DMS 273 (cell line): Measurements from ENCODE around the gene N4BP3.

Experiments
- DNase-seq: peaks from one replicate; lab custom pipeline; 2025; ENCODE audit not compliant: unreplicated experiment; lab: John Stamatoyannopoulos, UW

N4BP3 gene

DNA sequence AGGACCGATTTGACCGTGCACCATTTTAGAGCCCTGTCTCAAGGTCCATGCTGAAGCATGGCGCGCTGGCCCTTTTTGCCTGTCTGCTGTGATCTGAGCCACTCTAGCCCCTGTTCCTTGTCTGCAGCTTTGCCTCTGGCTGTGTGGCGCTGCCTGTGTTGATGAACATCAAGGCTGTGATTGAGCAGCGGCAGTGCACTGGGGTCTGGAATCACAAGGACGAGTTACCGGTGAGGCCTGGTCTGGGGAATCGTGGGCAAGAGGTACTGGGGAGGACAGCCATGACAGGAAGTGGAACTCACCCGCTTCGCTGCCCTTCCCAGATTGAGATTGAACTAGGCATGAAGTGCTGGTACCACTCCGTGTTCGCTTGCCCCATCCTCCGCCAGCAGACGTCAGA lies 34.1 kb downstream of the N4BP3 start:
- no peak for DNase-seq

- no peak for DNase-seq
Observed at GRCh38 chr5:178149199-178149932, 36.0 kb downstream of the N4BP3 start.

GRCh38 chr5:178150977-178151734 lies 37.8 kb downstream of the N4BP3 start:
- peak; percentile 38 for DNase-seq

DNA sequence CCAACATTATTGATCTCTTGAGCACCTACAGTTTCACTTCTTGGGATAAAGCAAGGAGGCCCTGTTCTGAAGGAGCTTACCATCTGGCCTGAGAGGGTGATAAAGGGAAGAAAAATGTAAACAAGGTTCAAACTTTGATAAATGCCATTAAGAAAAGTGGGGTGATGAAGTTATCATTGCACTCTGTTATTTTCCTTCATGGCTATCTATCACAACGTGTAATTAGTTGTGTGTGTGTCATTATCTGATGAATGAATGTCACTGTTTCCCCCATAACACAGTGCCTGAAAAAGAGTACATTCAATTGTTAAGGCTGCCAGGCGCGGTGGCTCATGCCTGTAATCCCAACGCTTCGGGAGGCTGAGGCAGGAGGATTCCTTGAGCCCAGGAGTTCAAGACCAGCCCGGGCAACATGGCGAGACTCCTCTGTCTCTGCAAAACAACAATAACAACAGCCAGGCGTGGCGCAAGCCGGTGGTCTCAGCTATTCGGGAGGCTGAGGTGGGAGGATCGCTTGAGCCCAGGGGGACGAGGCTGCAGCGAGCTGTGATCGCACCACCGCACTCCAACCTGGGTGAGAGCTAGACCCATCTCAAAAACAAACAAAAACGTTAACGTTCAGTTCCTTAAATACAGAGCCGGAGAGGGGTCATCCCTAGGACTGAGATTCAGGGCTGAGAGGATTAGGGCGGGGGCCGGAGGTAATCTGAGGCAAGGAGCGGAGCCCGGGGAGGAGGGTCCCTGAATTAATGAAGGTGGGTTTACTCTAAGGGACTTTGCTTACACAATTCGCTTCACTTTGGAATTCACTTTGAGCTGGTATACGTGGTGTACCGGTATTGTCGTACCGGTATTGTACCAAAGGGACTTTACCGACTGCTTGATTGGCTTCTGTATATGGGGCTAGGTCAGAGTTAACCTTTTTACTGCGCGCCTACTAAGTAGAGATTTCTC lies 39.4 kb downstream of the N4BP3 start:
- peak; percentile 24 for DNase-seq

DNA sequence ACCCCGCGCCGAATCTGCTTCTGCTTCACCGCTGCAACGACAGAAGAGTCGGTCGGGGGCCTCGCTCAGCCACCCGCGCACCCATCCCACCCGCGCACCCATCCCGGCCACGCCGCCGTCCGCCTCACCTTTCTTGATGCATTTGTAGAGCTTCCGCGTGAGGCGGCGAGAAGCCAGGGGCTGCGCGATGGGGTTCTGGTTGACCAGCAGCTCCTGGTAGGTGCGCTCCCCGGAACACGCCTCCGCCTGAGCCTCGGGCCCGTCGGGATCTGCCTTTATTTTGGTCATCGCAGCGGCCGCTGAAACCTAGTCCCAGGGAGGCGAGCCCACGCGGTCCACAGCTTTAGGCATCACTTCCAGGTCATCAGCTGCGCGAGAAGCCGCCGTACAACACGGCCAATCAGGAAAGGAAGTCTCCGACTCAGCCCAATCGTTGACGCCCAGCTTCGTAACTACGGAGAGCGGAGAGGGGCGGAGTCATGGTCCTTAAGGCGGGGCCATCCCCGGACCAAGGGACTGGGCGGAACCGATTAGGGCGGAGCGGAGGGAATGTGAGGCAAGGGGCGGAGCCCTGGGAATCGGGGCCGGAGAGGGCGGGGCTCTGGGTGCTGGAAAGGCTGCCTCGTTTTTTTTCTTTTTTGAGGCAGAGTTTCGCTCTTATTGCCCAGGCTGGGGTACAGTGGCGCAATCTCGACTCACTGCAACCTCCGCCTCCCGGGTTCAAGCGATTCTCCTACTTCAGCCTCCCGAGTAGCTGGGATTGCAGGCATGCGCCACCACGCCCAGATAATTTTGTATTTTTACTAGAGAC lies 40.4 kb downstream of the N4BP3 start, which contains the start of gene NHP2:
NHP2 (minus strand) TSS at position 356 of the 811 bp plus-strand sequence; CDS start at position 288, 68 bp downstream.
- DNase-seq = peak; percentile 99

GRCh38 chr5:178155065-178155464 lies 41.7 kb downstream of the N4BP3 start:
- DNase-seq = no peak

GRCh38 chr5:178160176-178160575 lies 46.8 kb downstream of the N4BP3 start:
- no peak for DNase-seq

DNA sequence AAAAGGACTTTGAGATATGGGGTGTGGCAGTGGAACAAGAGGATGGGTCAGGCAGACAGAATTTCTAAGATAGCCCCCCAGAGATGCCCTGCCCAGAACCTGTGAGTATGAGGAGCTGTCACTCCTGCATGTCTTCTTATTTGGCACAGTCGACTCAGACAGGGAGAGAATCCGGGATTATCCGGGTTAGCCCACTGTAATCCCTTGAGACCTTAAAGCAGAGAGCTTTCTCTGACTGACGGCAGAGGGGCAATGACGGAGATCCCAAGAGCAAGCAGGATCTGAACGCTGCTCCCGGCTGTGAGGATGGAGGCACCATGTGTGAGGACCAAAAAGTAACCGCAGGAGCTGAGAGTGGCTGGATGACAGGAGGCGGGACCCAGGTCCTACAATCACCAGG lies 49.1 kb downstream of the N4BP3 start:
- DNase-seq = no peak

GRCh38 chr5:178163772-178164735 lies 50.7 kb downstream of the N4BP3 start:
- peak; percentile 96 for DNase-seq

DNA sequence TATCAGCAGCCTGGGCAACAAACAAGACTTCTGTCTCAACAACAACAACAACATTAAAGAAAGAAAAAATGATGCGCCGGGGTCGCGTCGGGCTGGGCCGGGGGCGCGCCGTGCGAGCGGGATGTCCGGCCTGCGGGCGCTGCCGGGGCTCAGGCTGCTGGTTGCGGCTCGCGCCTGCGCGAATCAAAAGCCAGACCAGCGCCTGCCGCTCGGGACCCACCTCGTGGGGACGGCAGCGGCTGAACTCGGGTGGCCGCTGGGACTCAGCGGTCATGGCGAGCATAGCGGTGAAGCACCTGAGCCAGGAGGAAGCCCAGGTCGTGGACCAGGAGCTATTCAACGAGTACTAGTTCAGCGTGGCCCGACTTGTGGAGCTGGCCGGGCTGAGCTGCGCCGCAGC lies 52.2 kb downstream of the N4BP3 start:
- no peak for DNase-seq

DNA sequence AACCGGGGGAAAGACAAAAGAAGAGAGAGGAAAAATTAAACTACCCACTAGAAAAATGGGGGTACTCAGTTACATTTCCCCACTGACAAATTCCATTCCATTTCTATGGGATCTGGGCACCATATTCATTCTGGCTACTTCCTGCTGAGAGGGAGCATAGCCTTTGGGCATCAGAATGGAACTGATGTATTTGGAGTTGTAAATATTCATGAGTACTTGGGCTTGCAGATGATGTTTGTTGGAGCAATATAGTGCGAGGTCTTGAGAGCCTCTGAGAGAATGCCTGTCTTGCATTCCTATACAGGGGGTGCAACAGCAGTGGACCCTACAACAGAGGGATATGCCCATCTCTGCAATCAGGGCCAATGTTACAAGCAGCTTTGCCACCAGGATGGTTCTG lies 57.1 kb downstream of the N4BP3 start:
- DNase-seq = no peak

DNA sequence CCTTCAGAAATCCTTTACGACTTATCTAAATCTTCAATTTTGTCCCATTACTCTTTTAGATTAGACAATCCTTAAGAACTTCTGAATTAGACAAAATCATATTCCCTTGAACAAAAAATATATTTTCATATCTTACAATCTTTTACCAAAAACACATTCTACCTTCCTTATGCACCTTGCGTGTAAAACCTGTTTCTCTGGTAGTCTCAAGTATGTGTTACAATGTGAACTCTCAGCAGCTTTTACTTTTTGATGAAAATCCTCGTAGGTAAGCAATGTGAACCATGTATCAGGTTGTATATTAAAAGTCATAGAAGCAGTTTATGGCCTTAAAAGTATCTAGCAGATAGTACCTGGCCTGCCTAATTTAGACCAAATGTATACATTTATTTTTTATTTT lies 61.1 kb downstream of the N4BP3 start:
- no peak for DNase-seq
